Measurements from ENCODE around the gene PNKD. TPM values are rescaled to one million over a fixed set of nuclear protein-coding genes. Genes with fewer than 3 reads are reported as not detected.

Gene PNKD
- total and polyA plus RNA-seq, 10 of the 15 experiments (the other 5 are each of a cell fraction or from before 2014, with no cell fraction given), result 27.2 to 106 (median 61.3) TPM

GRCh38 chr2:218292048-218293014, 22.0 kb downstream of the PNKD start, which contains the start of gene TMBIM1 (continued):
- TF ChIP-seq CEBPZ (IDR thresholded peaks at IDR 0.05; ENCODE audit: low read depth, low read length), result no peak
- TF ChIP-seq SMC3 (IDR thresholded peaks at IDR 0.05; ENCODE audit: borderline replicate concordance, low read length), result peak; percentile 39; the same call in 1 of the 2 replicates
- no peak for TF ChIP-seq POU2F2 (IDR thresholded peaks at IDR 0.05; ENCODE audit: borderline replicate concordance, low read depth, low read length)
- TF ChIP-seq EED (IDR thresholded peaks at IDR 0.05; ENCODE audit: low read depth), result no peak
- TF ChIP-seq BMI1 (IDR thresholded peaks at IDR 0.05; ENCODE audit: borderline replicate concordance), result no peak
- TF ChIP-seq SREBF1 (IDR thresholded peaks at IDR 0.05; ENCODE audit: low read length), result no peak
- no peak for TF ChIP-seq ZBTB11 (CRISPR knock-in tag; IDR thresholded peaks at IDR 0.05)
- no peak for TF ChIP-seq MEF2A (IDR thresholded peaks at IDR 0.05; ENCODE audit: insufficient read depth, low read depth, low read length)
- TF ChIP-seq DPF2 (IDR thresholded peaks at IDR 0.05), result peak; percentile 65
- no peak for TF ChIP-seq RAD51 (IDR thresholded peaks at IDR 0.05)
- no peak for TF ChIP-seq HSF1 (IDR thresholded peaks at IDR 0.05; ENCODE audit: low read depth, low read length)
- no peak for TF ChIP-seq TAF1 (IDR thresholded peaks at IDR 0.05; ENCODE audit: borderline replicate concordance, low read depth, low read length)
